ENCODE measurements around the gene GPR84. TPM values are rescaled to one million over a fixed set of nuclear protein-coding genes. Genes with fewer than 3 reads are reported as not detected.
A peak's percentile ranks its signal among the peaks of the same experiment; 100 is the strongest.

The GPR84 gene
- total RNA-seq, 1 experiment from 2014 or later = not detected

GRCh38 chr12:54372113-54372806 is 8.0 kb upstream of the GPR84 start:
- Histone ChIP-seq H3K9me3 (ENCODE audit: insufficient read depth, low read depth) (no peaks in the 10 kb centered on the region), H3K4me2 (no peak overlapping the region), H4K20me1 (ENCODE audit: insufficient read depth) (no peaks in the 10 kb centered on the region), H3K4me3 (no peak overlapping the region), H2AFZ (no peak overlapping the region), H3K79me2 (ENCODE audit: low read depth) (no peaks in the 10 kb centered on the region), H3K4me1 (replicated peaks; ENCODE audit: insufficient read depth) (peaks cover 27% of the 10 kb centered on the region), H3K36me3 (ENCODE audit: low read depth) (no peaks in the 10 kb centered on the region), H3K27me3 (ENCODE audit: insufficient read depth, low read depth) (no peaks in the 10 kb centered on the region), H3K9me2 (ENCODE audit: insufficient read depth) (no peaks in the 10 kb centered on the region), H3F3A (ENCODE audit: insufficient read depth, low read depth) (peaks cover 23% of the 10 kb centered on the region; the same call in 1 of the 2 replicates), H3K27ac (no peak overlapping the region)
- DNase-seq = no peak
- TF ChIP-seq CTCF (conservative IDR thresholded peaks at IDR 0.05) (no peak), EZH2 (IDR thresholded peaks at IDR 0.05; ENCODE audit: low read depth) (no peak)
- POLR2A ChIA-PET (ENCODE audit: unreplicated experiment) = interaction anchor here (0.5 kb wide), 1 partner anchor 52 kb away, joined by 3 read pairs; no protein-coding TSS in a partner anchor
- BruUV-seq (replicated peaks) = no TSS peak
- intact Hi-C loops (cut with micrococcal nuclease; ENCODE audit: unreplicated experiment) = no loop called here
- CTCF ChIA-PET = no interaction called here

- Histone ChIP-seq H3K4me2 (no peak overlapping the region), H4K20me1 (ENCODE audit: insufficient read depth) (no peaks in the 10 kb centered on the region), H2AFZ (no peak overlapping the region), H3K9me2 (ENCODE audit: insufficient read depth) (no peaks in the 10 kb centered on the region), H3F3A (ENCODE audit: insufficient read depth, low read depth) (peaks cover 23% of the 10 kb centered on the region; the same call in 1 of the 2 replicates), H3K27me3 (ENCODE audit: insufficient read depth, low read depth) (no peaks in the 10 kb centered on the region), H3K79me2 (ENCODE audit: low read depth) (no peaks in the 10 kb centered on the region), H3K27ac (no peak overlapping the region), H3K36me3 (ENCODE audit: low read depth) (no peaks in the 10 kb centered on the region), H3K9me3 (ENCODE audit: insufficient read depth, low read depth) (no peaks in the 10 kb centered on the region), H3K4me3 (no peak overlapping the region), H3K4me1 (replicated peaks; ENCODE audit: insufficient read depth) (peaks cover 27% of the 10 kb centered on the region)
- no peak for DNase-seq
- intact Hi-C loops (cut with micrococcal nuclease; ENCODE audit: unreplicated experiment) = no loop called here
- BruUV-seq (replicated peaks) = no TSS peak
- CTCF ChIA-PET = interaction anchor here (1.3 to 2.1 kb wide), 2 partner anchors 8 to 10 kb away, joined by 3 to 19 read pairs; no protein-coding TSS in a partner anchor
- no peak for TF ChIP-seq CTCF (conservative IDR thresholded peaks at IDR 0.05)
- no peak for TF ChIP-seq EZH2 (IDR thresholded peaks at IDR 0.05; ENCODE audit: low read depth)
- POLR2A ChIA-PET (ENCODE audit: unreplicated experiment) = no interaction called here
Measured at GRCh38 chr12:54371328-54372112, 7.2 kb upstream of the GPR84 start.

GRCh38 chr12:54370171-54370730 is 6.0 kb upstream of the GPR84 start:
- Histone ChIP-seq H3K4me1 (replicated peaks; ENCODE audit: insufficient read depth) (peaks cover 26% of the 10 kb centered on the region), H2AFZ (no peak overlapping the region), H3K27me3 (ENCODE audit: insufficient read depth, low read depth) (no peaks in the 10 kb centered on the region), H3K79me2 (ENCODE audit: low read depth) (no peaks in the 10 kb centered on the region), H3K27ac (no peak overlapping the region), H3K4me3 (peak overlapping the region; percentile 57; the same call in 1 of the 2 replicates), H3K36me3 (ENCODE audit: low read depth) (no peaks in the 10 kb centered on the region), H3K4me2 (peak overlapping the region; percentile 89), H3K9me2 (ENCODE audit: insufficient read depth) (no peaks in the 10 kb centered on the region), H3K9me3 (ENCODE audit: insufficient read depth, low read depth) (no peaks in the 10 kb centered on the region), H4K20me1 (ENCODE audit: insufficient read depth) (no peaks in the 10 kb centered on the region), H3F3A (ENCODE audit: insufficient read depth, low read depth) (peaks cover 23% of the 10 kb centered on the region; the same call in 1 of the 2 replicates)
- CTCF ChIA-PET = interaction anchor here (0.6 to 2.1 kb wide), 5 partner anchors 10 to 375 kb away, joined by 3 to 19 read pairs (median 3); no protein-coding TSS in a partner anchor
- peak; percentile 87 for TF ChIP-seq CTCF (conservative IDR thresholded peaks at IDR 0.05)
- TF ChIP-seq EZH2 (IDR thresholded peaks at IDR 0.05; ENCODE audit: low read depth) = no peak
- POLR2A ChIA-PET (ENCODE audit: unreplicated experiment) = no interaction called here
- intact Hi-C loops (cut with micrococcal nuclease; ENCODE audit: unreplicated experiment) = no loop called here
- no TSS peak for BruUV-seq (replicated peaks)
- peak; percentile 56 to 83 for DNase-seq

All from PC-9 (cell line).